ENCODE measurements around the gene BEGAIN.

BEGAIN gene

DNA sequence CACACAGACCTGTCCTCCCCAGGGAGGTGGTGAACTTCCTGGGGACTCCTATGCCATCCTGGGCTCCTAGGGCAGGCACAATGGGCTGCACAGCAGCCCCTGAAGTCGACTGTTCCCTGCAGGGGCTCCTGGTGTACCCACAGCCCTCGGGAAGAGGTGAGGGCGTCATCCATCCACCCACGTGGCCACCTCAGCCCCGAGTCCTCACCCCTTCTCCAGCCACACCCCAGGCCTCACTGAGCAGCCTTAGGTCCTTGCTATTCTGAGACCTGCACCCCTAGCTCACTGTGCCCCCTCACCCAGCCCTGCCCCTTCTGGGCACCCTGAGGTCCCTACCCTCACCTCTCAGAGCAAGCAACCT, 38.9 kb downstream of the BEGAIN start:
- no peak for DNase-seq

DNA sequence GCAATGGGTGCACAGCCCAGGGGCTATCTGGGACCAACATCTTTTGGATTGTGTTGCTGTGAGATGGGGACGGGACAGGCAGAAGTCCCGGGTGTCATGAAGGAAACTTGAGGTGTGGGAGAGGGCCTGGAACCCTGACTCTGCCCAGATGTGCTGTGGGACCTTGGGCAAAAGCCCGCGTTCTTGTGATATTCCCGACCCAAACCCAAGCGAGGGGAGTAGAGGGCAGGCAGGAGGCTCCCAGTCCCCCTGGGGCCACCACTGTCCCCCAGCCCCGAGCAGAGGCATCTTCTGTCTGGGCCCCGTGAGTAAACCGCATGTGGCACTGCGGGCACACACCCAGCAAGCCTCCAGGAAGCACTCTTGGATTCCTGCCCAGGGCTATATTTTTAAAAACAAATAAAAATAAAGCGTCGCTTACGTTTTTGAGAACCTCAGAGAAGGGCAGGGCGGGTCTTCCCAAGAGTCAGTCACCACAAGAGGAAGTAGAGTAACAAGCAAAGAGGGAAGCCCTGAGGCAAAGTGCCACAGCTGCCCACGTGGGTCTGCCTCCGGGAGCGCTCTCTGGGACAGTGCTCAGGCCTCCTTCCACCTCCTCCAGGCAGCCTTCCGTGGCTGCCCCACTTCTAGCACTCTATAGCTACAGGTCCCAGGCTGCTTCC, 39.5 kb downstream of the BEGAIN start:
- DNase-seq: peak; percentile 57

DNA sequence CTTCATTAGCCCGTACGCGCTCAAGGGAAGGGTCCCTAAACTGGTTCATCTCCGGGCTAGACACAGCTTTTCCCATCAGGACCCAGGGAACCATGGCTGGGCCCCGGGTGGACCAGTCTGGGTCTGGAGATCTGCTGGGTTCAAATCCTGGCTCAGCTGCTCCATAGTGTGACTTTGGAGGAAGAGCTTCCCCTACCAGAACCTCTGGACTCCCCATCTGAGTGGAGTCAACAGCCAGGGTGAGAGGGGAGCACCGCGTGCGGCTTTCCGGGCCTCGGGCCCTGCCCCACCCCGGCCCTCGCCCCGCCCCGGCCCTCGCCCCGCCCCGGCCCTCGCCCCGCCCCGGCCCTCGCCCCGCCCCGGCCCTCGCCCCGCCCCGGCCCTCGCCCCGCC, 41.2 kb downstream of the BEGAIN start:
- DNase-seq: no peak

DNA sequence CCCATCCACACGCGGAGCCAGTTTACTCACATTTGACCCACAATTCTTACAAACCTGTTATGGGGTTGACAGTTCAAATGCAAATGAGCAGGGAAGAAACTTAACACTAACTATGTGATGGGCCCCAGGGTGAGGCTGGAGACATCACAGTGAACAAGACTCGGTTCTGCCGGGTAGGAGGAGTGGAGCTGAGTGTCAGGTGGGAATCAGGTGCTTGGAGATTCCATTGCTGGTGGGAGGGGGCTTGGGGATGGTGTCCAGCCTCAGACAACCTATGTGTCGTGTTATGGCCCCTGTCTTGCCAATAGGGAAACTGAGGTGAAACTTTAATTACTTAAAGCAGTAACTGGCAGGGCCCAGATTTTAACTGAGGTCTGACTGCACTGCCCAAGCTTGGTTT, 41.9 kb downstream of the BEGAIN start:
- DNase-seq: no peak

DNA sequence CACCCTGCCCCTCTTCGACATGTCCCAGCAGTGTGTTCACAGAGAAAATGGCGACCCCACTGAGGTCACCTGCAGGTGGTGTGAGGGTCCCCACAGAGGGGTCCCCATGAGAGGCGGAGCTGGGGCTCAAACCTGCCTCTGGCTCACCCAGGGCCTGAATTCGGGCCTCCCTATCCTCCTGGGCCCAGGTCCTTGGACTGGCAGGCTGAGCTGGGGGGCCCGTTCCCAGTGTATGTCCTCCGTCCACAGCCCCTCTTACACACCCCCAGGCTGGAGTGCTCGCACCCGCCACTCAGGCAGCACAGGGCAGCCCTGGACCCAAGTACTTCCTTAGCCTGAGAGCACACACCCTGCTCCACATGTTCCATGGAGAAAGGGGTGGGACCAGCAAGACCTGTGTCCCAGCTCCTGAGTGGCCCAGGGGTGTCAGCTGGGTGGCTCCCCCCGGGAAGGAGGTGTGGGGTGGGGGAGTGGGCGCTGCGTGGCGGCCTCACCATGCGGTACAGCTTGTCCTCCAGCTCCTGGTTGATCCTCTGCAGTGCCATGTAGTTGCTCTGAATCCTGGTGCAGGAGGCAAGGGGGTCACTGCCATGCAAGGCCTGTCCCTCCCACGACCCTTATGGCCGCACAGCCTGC, 42.6 kb downstream of the BEGAIN start:
- no peak for DNase-seq

DNA sequence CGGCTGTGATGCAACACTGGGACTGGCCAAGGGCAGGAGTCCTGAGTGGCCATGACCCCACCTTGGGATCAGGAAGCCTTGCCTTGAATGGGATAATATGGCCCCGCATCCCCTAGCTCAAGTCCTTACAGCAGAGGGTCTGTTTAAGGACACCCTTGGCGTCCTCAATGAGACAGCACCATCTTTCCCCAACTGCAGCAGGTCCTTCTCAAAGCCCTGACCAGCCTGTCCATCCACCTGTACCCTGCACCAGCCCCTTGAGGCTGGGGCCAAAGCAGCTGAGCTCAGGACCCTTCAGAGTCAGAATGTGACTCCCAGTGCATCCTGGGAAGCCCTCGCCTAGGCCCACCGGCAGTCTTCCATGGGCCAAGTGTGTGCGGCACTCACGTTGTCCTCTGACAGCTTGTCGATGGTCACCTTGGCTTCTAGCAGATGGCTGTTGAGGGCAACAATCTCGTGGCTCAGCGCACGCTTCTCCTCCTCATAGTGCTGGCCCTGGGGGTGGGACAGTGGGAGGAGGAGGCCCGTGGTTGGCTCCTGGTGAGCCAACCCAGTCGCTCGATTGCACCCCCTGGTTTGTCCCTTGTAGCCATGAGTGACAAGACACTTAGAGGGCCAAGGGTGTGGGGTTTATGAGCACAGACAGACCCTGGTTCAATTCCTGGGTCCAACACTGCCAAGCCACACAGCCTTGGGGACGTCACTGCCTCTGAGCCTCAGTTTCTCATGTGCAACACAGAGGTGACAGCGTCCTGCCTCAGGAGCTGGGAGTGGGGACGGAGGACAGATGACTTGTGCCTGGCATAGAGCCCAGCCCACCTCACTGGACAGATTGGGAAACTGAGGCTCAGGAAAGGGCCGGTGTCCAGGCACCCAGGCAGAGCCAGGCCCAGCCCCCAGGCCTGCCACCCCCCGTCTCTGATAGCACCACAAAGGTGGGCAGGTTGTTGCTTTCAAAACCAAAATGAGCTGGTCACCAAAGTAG, 43.5 kb downstream of the BEGAIN start:
- DNase-seq: no peak

DNA sequence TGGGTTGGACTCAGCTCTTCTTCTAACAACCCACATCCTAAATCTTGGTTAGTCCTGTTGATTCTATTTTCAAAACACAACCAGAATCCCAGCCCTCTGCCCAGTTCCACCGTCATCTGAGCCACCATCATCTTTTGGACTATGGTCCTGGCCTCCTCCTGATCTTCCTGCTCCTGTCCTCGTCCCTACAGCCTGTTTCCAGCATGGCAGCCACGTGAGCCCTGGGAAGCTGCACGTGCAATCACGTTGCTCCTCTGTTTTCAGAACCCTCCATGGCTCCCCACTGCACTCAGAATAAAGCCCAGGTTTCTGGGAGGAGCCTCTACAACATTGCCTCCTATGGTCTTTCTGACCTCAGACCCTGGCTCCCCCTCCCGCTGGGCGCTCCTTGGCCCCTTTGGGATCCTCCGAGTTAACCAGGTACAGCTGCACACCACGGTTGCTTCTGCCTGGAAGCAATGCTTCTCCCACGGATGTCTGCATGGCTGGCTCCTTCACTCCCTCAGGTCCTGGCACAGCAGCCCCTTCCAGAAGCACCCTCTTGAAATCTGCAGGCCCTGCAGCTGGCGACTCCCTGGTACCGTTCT, 44.5 kb downstream of the BEGAIN start:
- DNase-seq: no peak

DNA sequence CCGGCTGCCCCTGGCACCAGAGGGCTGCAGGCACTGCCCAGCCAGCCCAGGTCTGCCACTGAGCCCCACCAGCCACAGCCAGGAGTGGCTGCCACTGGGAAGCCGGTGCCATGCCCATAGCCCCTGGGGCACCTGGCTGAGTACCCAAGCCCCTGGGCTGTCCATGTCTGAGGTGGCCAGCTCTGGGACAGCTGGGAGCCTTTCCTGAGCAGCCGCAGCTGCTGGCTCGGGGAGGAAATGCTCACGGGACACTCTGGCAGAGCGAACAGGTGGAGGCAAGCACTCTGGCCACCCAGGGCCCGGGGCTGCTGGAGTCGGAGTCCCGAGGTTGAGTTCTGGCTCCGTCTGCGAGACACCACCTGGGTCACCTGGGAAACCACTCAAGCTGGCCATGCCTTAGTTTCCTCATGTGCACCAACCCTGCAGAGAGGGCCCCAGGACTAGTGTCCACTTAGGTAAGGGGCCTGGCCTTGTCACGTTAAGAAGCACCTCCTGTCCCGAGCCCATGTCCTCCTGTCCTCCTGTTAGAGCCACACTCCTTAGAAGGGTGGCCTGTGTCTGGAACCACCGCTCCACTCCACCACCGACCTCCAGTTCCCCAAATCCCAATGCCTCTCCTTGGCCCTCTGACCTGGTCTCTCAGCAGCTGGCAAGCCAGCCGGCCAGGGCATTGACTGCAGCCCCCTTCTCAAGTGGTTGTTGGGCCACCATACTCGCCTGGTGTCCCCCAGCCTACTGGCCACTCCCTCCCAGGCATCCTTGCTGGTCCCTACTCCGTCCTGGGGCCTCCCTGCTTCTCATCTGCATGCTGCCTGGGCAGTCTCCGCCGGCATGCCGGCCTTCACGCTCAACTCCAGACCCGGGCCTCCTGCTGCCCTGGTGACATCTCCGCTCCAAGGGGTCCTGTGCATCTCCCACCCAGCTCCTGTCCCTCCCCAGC, 45.3 kb downstream of the BEGAIN start:
- peak; percentile 24 for DNase-seq

DNA sequence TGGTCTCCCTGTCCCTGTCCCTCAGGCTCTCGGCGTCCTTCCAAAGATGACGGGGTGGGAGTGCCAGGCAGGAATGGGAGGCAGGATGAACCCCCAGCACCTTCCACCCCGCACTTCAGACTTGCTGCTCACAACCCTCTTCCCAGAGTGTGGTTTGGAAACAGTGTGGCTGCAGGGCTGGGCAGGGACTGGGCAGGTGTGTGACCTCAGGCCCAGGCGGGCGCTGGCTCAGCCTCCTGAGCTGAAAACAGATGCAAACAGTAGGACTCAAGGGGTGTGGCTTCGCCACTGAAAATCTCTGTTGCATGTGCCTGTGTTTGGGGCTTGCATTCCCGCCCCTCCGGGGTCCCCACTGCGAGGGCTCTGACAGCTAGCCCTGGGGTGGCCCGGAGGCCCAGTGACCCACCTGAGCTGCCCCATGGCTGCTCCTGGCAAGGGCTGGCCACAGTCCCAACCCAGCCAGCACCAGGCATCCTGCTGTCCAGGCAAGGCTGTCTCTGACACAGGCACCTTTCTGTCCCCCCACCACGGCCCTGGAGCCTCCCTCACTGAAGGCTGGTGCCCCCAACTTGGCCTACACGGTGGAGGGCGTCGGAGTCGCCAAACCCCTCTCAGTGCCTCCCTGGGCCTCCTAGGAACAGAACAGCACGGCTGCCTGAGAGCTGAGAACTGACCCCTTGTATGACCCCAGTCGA, 46.1 kb downstream of the BEGAIN start:
- DNase-seq: peak; percentile 16

DNA sequence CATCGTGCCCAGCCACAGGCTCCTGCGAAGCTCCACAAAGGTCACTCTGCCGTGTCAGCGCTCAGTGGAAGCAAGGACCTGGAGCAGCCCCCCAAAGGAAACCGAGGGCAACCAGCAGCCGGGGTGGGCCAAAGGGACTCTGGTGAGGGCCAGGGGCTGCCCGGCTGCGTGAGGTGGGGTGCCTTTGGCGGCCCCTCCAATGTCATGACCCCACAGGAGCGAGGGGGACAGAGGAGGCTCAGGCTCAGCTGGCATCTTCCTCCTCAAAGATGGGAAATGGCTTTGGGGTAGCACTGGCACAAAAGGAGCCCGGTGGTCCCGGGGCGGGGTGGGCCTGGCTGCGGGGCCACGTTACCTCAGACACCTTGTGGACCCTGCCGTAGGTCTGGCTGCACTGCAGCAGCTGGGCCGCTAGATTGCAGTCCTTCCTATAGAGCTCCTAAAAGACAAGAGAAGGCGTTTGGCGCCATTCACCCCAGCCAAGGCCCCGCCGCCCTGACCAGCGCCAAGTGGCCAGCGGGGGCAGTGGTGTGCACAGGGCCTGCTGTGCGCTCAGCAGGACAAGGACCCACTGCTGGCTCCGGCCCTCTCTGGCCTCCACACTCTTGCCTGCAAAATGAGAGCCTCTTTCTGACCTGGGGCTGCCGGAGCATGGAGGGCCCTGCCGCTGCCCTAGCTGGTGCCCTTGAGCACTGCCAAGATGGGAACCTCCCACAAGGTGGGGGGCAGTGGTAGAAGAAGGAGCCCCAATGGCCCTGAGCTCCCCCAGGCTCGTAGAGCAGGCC, 46.9 kb downstream of the BEGAIN start:
- DNase-seq: peak; percentile 26

DNA sequence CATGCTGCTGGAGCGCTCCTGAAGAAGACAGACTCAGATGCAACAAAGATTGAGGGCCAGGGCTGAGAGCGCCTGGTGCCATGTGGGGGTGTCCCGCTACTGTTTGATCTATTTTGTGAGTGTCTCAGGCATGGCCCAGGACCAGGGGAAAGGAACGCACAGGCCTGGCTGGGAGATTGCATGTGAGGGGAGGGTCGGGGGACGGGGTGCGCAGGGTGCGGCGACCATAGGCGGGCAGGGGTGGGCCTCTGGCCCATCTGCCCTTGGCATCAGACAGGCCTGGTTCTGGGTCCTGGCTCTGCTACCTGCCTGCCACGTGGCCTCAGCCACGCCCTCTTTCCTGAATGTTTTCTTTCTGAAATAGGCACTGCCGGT, 47.5 kb downstream of the BEGAIN start:
- DNase-seq: peak; percentile 18

DNA sequence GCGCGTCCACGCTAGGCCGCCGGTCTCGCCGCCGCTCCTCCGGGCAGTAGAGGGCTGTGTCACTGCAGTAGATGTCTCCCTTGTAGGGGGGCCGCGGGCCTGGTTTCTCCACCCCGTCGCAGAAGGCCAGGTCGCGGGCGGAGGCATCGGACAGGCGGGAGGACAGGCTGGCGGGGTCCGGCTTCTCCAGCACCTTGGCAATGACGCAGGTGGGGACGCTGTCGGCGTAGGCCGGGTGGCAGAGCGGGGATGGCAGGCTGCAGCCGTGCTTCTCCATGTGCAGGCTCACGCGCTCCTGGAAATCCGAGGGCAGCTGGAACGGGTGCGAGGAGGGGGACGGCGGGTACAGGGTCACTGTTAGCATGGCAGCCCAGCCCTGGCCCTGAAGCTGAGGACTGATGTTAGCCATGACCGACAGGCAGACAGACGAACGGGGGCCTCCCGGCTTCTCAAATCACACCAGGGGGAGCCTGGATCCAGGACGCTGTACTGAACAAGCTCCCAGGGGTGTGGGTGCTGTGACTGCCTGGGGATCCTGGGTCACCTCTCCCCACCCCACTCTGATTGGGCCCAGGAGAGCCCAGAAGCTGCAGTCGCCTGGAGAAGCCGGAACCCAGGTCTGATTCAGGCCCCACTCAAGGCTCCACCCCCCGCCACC, 48.1 kb downstream of the BEGAIN start:
- peak; percentile 34 for DNase-seq

DNA sequence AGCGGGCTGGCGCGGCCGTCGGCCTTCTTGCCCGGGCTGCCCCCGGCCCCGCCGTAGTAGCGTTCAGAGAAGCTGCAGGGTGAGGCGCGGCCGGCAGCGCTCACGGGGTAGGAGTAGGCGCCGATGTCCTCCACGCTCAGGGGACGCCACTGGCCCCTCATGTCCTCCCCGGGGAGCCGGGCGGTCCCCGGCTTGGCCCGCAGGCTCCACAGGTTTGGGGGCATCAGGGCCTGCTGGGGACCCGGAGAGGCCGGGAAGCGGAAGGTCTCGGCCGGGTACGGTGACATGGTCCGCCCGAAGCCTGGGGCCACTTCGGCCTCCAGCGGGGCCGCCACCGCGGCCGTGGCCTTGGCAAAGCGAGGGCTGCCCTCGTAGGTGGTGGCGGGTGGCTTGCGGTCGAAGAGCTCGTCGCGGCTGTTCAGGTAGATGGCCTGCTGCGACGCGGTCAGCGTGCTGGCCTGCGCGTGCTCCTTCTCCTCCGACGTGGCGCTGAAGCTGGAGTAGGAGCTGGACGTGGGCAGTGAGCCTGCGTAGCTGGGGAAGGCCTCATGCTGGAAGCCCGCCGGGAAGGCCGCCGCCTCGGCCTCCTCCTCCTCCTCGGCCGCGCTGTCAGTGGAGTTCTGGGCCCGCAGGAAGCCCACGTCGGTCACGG, 48.7 kb downstream of the BEGAIN start:
- DNase-seq: peak; percentile 23

DNA sequence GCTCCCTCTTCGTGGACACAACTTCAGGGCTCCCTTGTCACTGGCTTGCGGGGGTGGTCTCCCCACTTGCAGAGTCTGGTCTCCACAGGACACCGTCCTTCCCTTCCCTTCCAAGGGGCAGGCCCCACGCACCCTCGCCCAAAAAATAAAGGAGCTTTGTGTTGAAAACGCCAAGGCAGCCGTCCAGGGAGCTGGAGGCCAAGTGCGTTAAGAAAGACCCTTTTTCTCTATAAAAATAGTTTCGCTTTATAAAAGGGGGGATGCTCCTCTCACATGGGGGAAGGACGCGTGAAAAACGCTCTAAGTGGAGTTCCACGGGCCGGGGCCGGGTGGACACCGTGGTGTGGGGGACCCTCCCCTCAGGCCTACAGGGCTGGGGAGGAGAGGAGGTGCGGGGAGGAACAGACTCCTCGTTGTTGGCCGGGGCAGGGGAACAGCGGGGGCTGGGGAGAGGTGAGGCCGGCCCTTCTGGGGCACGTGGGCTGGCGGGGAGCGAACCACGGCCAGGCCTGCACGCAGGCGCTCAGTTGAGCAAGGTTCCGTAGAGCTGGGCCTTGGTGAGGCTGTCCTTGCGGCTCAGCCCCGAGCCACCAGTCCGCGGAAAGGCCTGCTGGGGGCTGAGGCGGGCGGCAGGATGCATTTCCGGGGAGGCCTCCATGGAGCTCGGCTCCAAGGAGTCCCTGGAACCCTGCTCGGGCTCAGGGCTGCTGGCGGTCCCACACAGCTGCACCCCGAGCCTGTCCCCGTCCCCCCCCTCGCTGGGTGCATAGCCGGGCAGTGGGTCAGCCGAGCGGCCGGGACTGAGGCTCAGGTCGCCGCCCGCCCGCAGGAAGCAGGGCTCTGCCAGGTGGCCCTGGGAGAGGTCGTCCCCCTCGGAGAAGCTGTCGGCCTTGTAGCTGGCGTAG, 49.5 kb downstream of the BEGAIN start:
- peak; percentile 48 for DNase-seq

DNA sequence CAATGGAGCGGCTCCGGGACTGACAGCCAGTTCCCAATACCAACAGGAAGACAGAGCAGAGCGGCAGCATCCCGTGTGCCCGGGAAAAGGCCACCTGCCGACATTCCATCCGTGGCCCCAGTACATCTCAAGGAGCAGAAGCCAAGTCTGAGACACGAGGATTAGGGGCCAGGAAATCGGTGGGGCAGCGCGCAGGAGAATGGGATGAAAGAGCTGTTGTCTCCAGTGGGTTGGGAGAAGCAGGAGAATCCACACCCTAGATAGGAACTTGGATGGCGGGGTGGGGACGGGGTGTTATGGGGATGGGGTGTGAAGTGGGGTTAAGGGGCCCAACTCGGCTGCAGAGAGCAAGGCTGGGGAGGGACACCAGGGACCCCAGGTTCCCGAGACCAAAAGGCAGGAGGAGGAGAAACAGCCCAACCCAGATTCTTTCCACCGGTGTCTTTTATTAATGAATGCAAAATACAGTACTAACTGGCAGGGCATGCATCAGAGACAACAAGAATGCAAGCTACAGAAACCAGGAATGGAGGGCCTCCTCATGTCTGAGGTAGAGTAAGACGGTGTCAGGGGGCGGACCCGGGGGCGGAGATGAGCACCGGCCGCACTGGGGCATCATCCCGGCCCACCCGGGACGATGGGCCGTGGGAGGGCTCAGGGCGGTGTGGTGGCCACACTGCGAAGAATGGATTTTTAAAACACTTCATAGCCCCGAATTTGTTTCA, 50.3 kb downstream of the BEGAIN start:
- DNase-seq: peak; percentile 23

DNA sequence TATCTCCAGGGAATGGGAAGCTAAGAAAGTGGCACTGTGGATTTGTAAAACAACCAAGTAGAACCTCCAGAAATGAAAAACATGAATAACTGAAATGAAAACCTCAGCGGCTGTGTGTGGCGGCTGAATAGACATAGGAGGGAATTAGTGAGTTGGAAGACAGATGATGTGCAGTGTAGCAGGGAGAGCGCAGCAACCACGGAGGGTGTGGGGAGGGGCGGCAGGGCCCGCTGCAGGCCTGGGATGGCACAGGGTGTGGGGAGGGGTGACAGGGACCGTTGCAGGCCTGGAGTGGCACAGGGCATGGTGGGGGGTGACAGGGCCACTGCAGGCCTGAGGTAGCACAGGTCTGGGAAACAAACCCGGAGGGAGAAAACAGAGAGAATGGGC, 51.1 kb downstream of the BEGAIN start:
- DNase-seq: peak; percentile 18

DNA sequence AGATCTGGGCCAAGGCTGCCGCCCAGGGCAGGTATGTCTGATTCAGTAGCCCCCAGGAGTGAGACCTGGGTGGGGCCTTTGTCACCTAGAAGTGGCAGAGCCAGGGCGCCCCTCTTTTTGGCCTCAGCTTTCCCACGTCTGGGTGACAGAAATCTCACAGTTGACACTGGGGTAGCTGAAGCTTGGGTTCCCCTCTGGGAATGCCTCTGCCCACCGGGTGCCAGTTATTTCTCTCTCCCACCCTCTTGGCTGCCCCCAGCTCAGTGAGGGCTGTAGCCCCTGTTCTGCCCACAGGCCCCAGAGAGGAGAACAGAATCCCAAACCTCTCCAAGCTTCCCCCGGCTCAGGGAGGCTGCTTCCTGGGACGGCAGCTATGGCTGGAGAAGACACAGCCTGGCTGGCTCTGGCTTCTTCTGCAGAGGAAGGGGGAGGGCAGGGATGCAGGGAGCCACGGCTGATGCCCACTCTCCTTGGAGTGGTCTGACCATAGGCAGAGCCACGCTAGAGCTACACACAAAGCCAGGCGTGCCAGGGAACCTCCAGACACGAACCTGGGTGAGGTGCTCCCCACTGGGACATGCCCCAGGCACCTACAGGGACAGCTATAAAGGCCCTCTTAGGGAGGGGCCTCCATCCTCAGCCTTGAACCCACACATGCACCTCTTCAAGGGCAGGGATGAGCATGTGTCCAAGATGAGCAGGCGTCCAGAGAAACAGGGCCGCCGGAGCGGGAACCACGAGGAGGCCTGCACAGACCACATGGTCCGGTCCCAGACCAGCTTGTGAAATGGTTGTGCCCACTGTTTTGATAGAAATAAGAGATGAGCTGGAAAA, 51.7 kb downstream of the BEGAIN start:
- DNase-seq: peak; percentile 22
